GM12864 (cell line): ENCODE data around the gene FIBCD1.

Experiments
- DNase-seq: peaks from one replicate; pipeline ENCODE4 v3.0.0-alpha.2; 2011; ENCODE audit warnings: low read depth
- H3K4me3 ChIP-seq: 2 replicates; pipeline ENCODE4 v1.5.1; 2011; ENCODE audit warnings: mild to moderate bottlenecking, low read depth, low read length, control low read depth
- TF ChIP-seq, protein P1 (sequence below): IDR thresholded peaks from 2 replicates; pipeline ENCODE4 v1.5.1; 2011; ENCODE audit warnings: low read depth, mild to moderate bottlenecking, moderate library complexity, low read length, control low read depth, inconsistent platforms; ENCODE audit errors: missing control alignments

The FIBCD1 gene

DNA sequence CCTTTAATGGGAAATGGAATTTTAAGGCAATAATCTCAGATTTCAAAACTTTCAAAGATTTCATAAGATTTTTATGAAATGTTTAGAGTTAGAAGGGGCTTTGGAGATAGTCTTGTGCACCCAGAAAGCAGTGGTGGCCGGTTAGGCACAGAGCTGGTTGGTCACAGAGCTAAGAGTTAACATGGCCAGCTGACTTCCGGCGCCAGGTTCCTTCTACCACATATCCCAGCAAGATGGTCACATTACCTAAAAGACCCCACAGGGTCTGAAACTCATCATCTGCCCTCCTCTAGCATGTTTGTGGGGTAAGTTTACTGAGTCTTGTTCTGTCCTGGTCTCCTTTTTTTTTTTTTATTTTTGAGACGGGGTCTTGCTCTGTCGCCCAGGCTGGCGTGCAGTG is 61.7 kb downstream of the FIBCD1 start:
- no peak for DNase-seq
- TF ChIP-seq, protein P1, sequence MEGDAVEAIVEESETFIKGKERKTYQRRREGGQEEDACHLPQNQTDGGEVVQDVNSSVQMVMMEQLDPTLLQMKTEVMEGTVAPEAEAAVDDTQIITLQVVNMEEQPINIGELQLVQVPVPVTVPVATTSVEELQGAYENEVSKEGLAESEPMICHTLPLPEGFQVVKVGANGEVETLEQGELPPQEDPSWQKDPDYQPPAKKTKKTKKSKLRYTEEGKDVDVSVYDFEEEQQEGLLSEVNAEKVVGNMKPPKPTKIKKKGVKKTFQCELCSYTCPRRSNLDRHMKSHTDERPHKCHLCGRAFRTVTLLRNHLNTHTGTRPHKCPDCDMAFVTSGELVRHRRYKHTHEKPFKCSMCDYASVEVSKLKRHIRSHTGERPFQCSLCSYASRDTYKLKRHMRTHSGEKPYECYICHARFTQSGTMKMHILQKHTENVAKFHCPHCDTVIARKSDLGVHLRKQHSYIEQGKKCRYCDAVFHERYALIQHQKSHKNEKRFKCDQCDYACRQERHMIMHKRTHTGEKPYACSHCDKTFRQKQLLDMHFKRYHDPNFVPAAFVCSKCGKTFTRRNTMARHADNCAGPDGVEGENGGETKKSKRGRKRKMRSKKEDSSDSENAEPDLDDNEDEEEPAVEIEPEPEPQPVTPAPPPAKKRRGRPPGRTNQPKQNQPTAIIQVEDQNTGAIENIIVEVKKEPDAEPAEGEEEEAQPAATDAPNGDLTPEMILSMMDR: no peak
- H3K4me3 ChIP-seq: no peak overlapping the region

DNA sequence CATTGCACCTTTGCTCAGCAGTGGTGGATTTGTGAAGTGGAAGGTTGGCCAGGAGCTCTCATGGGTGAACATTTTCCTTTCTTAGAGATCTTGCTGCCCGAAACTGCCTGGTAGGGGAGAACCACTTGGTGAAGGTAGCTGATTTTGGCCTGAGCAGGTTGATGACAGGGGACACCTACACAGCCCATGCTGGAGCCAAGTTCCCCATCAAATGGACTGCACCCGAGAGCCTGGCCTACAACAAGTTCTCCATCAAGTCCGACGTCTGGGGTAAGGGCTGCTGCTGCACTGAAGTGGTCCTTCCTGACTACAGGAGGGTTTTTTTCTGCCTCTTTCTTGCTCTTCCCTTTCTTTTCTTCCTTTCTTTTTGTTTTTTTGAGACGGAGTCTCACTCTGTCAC is 64.3 kb downstream of the FIBCD1 start:
- no peak overlapping the region for H3K4me3 ChIP-seq
- no peak for DNase-seq
- TF ChIP-seq, protein P1: no peak

DNA sequence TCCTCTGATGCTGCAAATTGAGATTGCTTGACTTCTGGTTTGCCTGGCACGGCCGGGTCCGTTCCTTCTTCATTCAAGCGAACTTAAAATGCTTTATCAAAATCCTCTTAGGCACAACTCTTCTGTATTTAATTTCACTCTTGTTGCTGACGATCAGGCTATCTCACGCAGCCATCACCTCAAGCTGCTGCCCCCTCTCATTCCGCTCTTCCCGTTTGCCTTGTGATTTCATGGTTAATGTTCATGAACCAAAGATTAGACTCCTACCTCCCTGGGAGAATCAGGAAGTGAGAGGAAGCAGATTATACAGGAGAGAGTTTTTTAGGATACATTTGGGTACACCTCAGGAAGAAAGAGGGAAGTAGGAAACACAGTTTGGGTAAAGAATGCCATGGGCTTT is 65.1 kb downstream of the FIBCD1 start:
- DNase-seq: no peak
- TF ChIP-seq, protein P1: no peak
- H3K4me3 ChIP-seq: no peak overlapping the region

DNA sequence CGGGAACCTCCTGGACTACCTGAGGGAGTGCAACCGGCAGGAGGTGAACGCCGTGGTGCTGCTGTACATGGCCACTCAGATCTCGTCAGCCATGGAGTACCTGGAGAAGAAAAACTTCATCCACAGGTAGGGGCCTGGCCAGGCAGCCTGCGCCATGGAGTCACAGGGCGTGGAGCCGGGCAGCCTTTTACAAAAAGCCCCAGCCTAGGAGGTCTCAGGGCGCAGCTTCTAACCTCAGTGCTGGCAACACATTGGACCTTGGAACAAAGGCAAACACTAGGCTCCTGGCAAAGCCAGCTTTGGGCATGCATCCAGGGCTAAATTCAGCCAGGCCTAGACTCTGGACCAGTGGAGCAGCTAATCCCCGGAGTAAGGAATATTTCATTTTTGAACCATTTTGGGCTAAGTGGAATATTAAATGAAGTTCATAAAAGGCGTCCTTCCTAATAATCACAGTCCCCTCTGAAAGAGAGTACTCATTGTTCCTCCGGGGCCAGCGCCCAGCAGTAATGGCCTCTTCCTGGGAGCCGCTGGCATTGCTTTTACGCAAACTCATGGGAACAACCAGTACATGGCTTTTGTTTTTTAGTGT is 66.0 kb downstream of the FIBCD1 start:
- no peak for DNase-seq
- TF ChIP-seq, protein P1: no peak
- no peak overlapping the region for H3K4me3 ChIP-seq

DNA sequence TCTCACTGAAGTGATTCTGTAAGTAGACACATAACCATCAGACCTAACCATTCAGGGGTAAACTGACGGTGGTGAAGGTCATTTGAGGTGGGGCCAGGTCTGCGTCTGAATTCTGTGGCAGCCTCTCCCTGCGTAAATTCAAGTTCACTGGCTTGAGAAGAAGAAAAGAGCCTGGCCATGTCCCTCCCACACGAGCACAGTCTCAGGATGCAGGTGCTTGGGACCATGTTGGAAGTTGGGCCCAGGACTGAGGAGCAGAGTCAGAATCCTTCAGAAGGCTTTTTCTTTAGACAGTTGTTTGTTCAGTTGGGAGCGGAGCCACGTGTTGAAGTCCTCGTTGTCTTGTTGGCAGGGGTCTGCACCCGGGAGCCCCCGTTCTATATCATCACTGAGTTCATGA is 66.5 kb downstream of the FIBCD1 start:
- TF ChIP-seq, protein P1: no peak
- H3K4me3 ChIP-seq: no peak overlapping the region
- no peak for DNase-seq

DNA sequence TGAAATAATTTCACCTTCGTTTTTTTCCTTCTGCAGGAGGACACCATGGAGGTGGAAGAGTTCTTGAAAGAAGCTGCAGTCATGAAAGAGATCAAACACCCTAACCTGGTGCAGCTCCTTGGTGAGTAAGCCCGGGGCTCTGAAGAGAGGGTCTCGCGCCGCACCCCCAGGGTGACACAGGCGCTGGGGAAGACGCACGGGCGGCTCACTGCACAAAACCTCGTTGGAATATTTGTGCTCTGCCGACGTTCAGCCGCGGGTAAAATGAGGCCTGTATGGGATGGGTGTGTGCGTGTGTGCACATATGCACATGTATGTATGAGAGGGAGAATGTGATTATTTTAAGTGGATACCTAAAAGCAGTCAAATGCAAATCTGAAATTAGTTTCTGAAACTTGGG is 67.0 kb downstream of the FIBCD1 start:
- H3K4me3 ChIP-seq: no peak overlapping the region
- no peak for DNase-seq
- TF ChIP-seq, protein P1: no peak

DNA sequence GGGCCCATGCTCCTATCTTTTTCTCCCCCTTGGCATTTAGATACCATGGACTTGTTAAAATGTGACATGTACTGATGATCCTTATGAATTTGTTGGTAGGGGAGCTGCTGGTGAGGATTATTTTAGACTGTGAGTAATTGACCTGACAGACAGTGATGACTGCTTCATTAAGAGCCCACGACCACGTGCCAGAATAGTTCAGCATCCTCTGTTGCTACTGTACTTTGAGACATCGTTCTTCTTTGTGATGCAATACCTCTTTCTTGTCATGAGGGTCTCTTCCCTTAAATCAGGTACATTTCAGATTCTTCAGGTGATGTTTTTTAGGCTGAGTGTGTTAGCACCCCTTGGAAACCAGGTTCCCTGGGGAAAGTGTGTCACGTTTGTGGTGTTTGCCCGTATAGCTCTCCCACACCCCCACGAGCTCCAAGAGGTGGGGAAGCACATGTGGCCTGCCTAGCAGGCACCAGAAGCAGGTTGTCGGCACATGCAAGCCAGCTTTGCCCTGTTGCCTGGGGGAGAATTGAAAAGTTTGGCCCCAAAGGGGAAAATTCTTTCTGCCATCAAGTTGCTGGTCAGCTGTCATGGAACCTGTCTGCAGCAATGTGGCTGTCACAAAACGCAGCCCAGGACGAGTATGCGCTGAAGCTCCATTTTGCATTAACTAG is 67.5 kb downstream of the FIBCD1 start:
- no peak for DNase-seq
- TF ChIP-seq, protein P1: no peak

More for the DNA sequence above, 67.5 kb downstream of the FIBCD1 start:
- no peak overlapping the region for H3K4me3 ChIP-seq
